Putamen (tissue), 1 donor: ENCODE data around the gene COPG2.
"Not testable (repeated sequence)": the region's sequence is repeated elsewhere in the genome, so short reads cannot be mapped to it uniquely, and the experiment has no call there.

Experiments used
- DNase-seq: peaks from one replicate; pipeline ENCODE4 v3.0.0-alpha.2; 2016; ENCODE audit warnings: low spot score

Gene COPG2

DNA sequence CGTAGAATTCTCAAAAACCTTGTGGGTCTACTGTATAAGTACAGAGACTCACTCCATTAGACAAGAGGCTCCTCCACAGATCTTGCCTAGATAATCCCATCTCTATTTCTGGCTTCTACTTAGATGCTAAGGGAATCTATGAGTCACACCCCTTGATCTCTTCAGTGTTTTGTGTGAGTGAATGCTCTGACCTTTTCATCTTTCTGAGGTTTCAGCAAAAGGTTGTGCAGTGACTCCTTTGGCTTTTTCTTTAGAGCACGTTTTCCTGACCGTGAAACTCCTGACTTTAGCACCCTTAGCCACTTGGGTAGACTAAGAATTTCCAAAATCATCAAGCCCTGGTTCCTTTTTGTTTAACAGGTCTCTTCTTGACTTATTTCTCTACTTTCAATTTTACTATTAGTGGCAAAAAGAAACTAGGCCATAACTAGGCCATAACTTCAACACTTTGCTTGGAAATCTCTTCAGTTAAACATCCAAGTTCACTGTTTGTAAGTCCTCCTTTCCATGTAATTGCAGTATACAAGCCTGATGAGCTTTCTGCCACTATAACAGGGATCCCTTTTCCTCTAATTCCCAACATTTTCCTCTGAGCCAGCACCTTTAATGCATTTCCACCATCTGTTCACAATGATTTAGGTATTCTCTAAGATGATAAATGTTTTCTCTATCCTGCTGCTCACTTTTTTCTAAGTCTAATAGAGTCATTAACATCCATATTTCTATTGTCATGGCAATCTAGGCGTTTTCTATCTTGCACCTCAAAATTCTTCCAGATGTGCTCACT, 19.4 kb downstream of the COPG2 start:
- no peak for DNase-seq

DNA sequence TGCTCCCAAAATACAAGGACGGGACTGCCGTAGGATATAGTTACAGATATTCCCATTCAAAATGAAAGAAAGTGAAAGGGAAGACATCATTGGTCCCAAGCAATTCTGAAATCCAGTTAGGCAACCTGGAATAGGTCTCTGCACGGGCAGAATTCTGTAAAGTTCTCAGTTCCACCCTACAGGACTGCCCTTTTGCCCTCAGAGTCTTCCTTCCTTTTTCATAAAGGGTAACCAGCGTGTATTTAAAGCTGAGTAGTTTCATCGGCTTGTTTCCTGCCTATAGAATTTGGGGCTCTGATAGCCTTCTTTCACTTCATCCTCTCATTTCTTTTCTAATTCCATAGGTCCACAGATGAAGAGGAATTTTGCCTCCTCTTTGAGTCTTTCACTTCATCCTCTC, 20.0 kb downstream of the COPG2 start:
- DNase-seq = no peak

DNA sequence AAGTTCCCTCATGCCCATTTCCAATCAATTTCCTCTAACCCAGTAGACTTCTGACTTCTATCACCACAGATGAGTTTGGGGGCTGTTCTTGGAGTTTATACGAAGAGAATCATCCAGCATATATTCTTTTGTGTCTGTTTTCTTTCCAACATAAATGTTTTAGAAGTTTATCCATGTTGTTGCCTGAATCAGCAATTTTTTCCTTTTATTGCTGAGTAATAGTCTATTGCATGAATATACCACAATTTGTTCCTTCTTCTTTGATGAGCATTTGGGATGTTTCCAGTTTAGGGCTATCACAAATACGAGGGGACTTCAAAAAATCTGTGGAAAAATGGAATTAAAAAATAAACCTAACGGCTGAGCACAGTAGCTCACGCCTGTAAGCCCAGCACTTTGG, 26.2 kb downstream of the COPG2 start:
- no peak for DNase-seq

DNA sequence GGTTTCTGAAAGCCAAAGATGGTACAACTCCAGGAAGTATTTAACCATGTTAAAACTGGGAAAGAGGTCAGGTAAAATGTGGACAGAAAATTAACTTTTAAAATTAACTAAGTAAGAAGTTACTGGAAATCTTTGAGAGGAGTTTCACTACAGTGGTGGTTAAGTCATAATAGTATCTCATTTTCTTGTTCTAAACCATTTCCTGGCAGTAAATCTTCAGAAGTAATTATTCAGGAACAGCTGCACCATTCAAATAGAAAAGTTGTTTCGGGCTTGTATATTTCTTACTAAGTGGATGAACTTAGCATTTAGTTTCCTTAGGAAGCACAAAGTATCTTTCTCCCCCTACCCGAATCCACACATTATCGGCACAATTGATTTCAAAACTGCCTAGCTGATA, 27.1 kb downstream of the COPG2 start:
- DNase-seq = no peak

DNA sequence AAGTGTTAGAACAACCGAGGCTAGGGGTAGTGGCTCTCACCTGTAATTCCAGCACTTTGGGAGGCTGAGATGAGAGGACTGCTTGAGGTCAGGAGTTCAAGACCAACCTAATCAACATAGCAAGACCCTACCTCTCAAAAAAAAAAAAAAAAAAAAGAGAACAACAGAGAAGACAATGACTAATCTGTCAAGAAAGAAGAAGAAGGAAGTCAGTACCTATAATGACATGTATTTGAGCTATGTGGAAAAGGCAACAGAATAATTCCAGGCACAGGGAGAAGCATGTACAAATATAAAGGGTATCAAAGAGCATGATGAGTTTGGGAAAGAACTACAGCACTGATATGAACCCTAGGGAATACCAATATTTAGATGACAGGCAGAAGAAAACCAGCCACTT, 27.5 kb downstream of the COPG2 start:
- no peak for DNase-seq

DNA sequence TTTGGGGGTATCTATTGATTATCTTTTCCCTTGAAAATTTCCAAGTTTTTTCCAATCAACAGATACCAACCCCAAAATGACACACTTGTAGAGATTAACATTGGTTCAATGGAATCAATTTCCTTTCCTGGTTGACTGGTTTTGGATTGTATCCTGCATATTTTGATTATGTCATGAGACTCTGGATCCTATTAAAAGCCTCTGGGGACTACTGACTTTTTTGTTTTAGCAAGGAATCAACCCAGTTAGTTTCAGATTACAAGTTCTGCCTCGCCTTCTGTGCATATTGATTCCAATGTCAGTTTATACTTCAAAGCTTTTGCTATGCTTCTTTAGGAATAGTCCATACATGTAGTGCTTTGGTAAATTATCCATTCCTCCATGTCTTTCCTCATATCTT, 29.2 kb downstream of the COPG2 start:
- no peak for DNase-seq

DNA sequence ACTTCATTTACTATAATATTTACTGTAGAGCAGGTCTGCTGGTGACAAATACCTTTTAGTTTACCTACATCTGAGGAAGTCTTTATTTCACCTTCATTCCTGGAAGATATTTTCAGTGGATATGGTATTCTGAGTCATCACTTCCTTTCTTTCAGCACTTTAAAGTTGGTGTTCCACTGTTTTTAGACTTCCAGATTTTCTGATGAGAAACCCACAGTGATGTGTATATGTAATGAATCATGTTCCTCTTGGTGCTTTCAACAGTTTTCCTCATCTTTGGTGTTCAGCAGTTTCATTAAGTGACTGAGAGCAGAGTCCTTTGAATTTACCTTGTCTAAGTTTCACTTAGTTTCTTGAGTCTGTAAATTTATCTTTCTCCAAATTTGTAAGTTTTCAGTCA, 36.4 kb downstream of the COPG2 start:
- no peak for DNase-seq

DNA sequence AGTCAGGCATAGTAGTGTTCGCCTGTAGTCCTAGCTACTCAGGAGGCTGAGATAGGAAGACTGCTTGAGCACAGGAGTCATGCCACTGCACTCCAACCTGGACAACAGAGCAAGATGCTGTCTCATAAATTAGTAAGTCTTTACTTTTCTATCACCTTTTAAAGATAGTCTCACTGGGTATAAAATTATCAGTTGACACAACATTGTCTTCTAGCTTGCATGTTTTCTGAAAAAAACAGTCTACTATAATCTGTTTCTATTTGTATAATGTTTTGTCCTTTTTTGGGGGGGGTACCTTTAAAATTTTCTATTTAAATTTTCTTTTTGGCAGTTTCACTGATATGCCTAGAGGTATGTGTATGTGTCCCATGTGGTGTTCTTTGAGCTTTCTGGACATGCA, 39.6 kb downstream of the COPG2 start:
- no peak for DNase-seq

DNA sequence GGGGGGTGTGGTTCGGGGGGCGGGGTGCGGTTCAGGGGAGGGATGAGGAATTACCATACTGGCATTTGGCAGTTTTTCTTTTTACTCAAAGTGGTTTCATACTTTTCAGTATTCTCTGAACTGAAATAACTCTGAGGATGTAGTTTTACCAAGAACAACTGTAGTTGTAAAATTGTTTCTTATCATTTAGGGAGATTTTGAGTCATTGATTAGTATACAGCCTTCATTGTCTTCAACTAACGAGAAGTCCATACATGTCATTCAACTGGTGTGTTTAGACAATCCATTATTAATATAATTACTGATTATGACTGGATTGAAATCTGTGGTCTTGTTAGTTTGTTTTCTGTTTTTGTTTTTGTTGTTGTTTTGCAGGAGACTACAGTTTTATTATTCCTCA, 40.8 kb downstream of the COPG2 start:
- no peak for DNase-seq

DNA sequence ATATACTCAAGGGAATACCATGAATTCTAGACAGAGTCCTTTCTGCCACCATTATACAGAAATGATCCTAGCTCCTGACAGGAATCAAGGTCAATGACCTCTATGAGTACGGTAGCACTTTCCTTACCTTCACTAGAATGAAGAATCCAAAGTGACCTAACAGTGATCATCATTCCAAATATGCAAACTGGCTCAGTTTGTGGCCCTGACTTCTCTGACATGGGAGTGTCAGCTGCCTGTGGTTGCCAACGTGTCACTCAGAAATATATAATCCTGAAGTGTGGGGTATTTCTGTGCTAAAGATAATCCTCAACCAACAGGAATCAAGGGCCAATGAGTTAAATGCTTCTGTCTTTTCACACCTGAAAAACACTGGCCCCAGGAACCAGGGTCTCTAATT, 45.7 kb downstream of the COPG2 start:
- no peak for DNase-seq

DNA sequence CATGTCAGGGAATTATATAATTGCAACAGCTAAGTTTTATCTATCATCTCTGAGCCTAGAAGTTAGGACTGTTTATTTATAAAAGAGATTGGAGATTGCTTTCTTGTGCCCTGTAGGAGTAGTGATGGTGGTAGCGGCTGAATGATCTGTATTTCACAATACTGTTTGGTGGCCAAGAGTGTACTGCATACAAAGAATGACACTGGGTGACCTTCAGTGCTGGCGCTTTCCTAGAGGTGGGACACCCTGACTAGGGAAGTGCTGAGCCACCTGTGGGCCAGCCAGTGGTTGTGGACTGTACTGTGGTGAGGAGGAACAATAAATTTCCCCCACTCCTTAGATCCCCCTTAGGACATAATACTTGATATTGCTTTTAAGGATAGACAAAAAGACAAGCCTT, 53.0 kb downstream of the COPG2 start:
- no peak for DNase-seq

DNA sequence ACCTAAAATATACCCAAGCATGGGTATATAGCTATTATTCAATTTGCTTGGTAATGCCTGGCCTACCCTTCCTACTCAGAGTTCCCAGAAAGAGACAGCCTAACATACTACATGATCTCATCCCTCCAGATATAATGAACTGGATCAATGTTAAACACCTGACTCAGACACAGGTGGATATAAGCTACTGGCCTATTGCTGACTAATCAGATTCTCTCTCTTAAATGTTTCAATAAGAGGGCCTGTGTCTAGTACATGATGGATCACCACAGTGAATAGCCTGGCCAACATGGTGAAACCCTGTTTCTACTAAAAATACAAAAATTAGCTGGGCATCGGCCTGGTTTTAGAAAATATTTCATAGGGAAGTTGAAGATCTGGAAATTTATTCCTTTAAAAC, 54.1 kb downstream of the COPG2 start:
- DNase-seq = no peak

DNA sequence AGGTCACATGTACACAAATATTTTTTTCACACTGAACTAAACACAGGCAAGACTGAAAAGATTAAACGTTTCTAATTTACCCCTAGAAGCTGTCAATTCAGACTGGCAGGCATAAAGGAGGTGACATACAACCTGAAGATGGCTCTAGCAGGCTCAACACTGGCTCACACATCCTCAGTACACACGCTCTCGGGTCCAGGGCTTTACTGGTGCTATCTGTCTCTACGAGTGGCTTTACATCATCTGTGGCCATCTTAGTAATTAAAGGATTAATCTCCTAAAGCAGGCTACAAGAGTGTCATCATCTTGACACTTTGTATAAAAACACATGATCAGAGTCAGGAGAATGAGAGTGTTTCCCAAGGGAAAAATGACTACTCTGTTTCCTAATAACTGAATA, 57.3 kb downstream of the COPG2 start:
- DNase-seq = no peak

DNA sequence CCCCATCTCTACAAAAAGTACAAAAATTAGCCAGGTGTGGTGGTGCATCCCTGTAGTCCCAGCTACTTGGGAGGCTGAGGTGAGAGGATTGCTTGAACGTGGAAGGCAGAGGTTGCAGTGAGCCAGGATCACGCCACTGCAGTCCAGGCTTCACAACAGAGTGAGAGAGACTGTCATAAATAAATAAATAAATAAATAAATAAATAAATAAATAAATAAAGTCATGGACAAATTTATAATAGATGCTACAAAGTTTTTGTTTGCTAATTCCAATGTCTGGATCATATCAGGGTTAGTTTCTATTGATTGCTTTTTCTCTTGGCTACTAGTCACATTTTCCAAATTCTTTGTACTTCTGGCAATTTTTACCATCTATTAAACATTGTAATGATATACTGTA, 61.5 kb downstream of the COPG2 start:
- DNase-seq = not testable (repeated sequence)

DNA sequence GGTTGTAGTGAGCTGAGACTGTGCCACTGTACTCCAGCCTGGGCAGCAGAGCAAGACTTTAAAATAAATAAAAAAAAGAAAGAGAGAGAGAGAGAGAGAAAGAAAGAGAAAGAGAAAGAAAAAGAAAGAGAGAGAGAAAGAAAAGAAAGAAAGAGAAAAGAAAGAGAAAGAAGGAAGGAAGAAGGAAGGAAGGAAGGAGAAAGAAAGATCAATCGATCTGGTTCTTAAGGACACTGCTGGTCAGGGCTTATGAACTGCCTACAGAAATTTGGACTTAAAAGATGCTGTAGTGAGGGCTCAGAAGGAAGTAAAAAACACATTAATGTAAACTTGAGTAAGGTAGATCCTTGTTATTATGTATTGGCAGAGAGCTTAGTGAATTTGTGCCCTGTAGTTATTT, 62.4 kb downstream of the COPG2 start:
- DNase-seq = no peak

DNA sequence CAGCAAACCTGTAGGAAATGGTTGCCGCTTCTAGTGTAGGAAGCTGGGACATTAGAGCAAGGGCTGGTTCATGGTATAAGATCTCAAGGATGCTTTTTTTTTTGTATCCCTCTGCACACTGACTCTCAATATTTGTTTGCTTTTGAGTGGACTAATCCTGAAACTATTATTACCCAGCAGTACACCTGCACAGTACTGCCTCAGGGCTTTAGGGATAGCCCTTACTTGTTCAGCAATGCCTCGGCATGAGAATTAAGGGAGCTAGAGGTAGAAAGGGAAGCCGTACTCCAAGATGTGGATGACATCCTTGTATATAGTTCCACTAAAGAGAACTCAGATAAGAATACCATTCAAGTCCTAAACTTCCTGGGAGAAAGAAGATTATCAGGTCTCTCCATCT, 70.5 kb downstream of the COPG2 start:
- no peak for DNase-seq

DNA sequence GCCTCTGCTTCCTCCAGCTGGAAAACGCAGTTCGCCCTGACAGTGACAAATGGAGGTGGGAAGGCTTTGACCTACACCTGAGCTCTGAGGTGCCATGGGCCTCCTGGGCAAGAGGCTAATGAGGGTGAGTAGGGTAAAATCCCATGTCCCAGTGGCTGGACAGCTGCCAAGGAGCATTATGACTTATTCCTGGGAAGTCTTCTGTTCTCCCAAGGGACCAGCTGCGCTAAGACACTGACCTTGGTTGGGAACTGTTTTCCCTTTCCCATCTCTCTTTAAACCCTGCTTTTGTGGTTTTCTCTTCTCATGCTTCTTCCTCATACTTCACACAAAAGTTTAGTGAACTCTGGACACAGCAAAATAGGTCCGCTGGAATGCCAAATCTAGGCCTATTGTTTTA, 72.6 kb downstream of the COPG2 start:
- no peak for DNase-seq

DNA sequence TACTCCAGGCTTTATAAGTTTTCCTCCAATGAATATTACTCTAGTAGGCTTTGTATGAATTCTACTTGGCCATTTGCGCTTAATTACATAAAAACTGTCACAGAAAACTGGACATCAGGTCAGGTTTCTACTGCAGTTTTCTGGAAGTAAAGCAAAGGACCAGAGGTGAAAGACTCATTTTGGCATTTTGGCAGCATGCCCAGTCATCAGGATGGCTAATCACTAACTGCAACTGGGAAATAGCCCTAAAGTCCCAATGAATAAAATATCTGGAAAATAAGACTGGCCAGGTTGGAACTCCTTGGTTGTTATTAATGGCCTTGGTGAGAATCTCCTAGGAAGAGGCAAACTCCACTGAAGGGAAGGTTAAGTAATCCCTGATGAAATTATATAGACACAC, 75.5 kb downstream of the COPG2 start:
- DNase-seq = no peak

DNA sequence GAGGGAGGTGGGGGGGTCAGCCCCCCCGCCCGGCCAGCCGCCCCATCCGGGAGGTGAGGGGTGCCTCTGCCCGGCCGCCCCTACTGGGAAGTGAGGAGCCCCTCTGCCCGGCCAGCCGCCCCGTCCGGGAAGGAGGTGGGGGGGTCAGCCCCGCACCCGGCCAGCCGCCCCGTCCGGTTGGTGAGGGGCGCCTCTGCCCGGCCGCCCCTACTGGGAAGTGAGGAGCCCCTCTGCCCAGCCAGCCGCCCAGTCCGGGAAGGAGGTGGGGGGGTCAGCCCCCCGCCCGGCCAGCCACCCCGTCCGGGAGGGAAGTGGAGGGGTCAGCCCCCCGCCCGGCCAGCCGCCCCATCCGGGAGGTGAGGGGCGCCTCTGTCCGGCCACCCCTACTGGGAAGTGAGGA, 77.1 kb downstream of the COPG2 start:
- not testable (repeated sequence) for DNase-seq

DNA sequence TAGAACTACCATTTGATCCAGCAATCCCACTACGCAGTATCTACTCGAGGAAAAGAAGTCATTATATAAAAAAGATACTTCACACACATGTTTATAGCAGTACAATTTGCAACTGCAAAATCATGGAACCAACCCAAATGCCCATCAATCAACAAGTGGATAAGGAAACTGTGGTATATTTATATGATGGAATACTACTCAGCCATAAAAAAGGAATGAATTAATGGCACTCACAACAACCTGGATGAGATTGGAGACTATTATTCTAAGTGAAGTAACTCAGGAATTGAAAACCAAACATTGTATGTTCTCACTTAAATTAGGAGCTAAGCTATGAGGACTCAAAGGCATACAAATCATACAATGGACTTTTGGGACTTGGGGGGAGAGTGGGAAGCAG, 82.6 kb downstream of the COPG2 start:
- DNase-seq = not testable (repeated sequence)

DNA sequence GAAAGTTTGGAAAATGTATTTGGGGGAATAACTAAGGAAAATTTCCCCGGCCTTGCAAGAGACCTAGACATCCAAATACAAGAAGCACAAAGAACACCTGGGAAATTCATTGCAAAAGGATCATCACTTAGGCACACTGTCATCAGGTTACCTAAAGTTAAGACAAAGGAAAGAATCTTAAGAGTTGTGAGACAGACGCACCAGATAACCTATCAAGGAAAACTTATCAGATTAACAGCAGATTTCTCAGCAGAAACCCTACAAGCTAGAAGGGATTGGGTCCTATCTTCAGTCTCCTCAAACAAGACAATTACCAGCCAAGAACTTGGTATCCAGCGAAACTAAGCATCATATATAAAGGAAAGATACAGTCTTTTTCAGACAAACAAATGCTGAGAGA, 93.4 kb downstream of the COPG2 start:
- DNase-seq = not testable (repeated sequence)

DNA sequence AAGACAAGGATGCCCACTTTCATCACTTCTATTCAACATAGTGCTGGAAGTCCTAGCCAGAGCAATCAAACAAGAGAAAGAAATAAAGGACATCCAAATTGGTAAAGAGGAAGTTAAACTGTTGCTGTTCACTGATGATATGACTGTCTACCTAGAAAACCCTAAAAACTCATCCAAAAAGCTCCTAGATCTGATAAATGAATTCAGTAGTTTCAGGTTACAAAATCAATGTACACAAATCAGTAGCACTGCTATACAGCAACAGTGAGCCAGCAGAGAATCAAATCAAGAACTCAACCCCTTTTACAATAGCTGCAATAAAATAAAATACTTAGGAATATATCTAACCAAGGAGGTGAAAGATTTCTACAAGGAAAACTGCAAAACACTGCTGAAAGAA, 98.4 kb downstream of the COPG2 start:
- not testable (repeated sequence) for DNase-seq

DNA sequence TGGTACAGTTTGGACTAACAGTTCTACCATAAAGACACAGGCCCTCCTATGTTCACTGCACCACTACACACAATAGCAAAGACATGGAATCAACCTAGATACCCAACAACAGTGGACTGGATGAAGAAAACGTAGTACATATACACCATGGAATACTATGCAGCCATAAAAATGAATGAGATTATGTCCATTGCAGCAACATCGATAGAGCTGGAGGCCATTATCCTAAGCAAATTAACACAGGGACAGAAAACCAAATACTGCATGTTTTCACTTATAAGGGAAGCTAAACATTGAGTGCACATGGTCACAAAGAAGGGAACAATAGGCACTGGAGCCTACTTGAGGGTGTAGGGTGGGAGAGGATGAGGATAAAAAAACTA, 101.7 kb downstream of the COPG2 start:
- DNase-seq = no peak

DNA sequence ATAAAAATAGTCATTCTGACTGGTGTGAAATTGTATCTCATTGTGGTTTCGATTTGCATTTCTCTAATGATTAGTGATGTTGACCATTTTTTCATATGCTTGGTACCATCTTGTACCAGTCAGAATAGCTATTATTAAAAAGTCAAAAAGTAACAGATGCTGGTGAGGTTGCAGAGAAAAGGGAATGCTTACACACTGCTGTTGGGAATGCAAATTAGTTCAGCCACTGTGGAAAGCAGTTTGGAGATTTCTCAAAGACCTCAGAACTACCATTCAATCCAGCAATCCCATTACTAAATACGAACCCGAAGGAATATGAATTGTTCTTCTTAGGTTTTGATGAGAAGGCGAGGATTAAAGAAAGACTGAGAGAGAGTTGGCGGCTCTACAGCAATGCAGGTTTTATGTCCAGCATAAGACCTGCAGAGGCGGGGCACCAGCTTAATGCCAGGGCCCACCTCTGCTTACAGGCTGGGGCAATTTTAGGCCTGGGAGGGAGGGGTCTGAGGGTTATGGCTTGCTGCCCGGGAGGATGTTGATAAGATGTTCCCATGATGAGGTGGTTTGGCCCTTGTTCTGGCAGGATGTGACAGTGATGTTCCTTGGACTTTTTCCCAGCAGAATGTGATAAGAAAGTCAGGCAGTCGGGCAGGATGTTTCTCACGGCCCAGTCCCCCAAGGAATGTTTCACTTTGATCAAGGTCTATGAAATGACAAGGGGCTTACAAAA, 102.2 kb downstream of the COPG2 start:
- DNase-seq = no peak
